GM18507 (cell line): Measurements from ENCODE around the gene HIRA.
A peak's percentile ranks its signal among the peaks of the same experiment; 100 is the strongest.
"Not testable (repeated sequence)": the region's sequence is repeated elsewhere in the genome, so short reads cannot be mapped to it uniquely, and the experiment has no call there.

ENCODE experiments used
- DNase-seq: peaks from one replicate; pipeline ENCODE4 v3.0.0; 2011; ENCODE audit warnings: low read depth; ENCODE audit not compliant: insufficient read length; ENCODE audit errors: extremely low spot score
- FAIRE-seq: peaks from 2 replicates; lab custom pipeline; 2011; peaks lifted over from hg19 to GRCh38; lab: Jason Lieb, UNC

The HIRA gene

DNA sequence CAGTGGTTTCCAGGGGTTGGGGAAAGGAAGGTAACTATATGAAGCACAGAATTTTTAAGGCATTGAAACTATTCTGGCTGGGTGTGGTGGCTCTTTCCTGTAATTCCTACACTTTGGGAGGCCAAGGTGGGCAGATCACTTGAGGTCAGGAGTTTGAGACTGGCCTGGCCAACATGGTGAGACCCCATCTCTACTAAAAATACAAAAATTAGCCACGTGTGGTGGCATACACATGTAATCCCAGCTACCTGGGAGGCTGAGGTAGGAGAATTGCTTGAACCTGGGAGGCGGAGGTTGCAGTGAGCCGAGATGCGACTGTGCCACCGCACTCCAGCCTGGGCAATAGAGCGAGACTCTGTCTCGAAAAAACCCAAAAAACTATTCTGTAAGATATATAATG lies 68.0 kb downstream of the HIRA start:
- not testable (repeated sequence) for DNase-seq, FAIRE-seq

DNA sequence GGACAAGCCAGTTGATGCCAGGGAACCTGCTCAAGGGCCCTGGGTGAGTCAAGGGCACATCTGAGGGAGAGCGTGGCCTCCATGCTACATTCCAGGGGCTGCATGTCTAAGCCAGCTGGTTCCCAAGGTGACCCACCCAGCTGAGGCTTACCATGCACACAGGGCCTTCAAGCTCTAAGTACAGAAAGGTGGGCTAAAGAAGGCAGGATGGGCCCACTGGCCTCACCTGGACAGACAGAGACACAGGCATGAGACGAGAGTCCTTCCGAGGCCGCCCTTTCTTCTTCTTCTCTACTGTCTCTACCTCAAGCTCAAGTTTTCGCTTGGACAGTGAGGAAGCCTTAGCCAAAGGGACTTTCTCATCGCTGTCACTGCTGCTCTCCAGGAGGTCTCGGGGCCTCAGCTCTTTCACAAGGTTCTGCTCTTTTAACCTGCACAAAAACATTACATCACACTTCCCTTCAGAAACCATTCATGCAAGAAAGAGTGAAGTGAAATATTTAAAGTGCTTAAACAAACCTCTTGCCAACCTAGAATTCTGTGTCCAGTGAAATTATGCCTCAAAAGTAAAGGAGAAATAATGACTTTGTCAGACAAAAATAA lies 69.9 kb downstream of the HIRA start:
- peak; percentile 42 for DNase-seq

DNA sequence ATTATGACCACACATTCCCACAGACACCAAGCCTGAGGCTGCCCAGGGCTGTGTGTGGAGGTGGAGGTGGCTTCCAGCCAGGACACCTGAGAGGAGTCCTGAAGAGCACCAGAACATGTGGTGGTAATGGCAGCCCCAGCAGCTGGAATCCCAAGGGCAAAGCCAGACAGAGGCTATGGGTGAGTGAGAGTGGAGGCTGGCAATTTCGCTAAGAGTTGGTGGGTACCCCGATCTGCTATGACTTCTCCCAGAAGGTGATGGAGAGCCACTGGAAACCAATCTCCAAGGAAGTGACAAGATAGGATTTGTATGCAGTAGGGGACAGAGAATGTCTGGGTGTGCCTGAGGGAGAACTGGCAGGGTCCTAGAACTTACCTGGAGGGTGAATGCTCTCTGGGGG lies 70.7 kb downstream of the HIRA start:
- DNase-seq = no peak
- FAIRE-seq = no peak

More for the DNA sequence above, 69.9 kb downstream of the HIRA start:
- FAIRE-seq = peak; percentile 94

DNA sequence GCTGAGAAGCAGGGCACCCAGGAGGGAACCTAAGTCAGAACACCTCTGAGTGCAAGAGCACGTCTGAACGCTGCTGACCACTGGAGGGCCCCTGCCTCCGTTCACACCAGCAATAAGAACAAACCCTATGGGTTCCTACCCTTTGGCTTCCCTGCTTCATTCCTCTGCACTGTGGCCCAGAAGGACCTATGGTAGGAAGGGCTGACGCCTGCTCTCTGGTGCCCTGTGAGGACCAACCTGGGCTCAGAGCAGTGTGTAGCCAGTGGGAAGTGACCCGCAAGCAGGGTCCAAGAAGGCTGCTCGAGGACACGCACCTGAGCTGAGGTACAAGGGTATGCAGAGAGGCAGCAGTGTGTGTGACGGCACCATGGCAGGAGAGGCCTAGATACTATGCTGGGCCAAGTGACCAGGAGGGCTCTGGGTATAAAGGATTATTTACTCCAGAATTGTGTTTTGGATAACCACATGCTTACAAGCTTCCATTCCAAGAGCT lies 71.2 kb downstream of the HIRA start:
- DNase-seq = no peak
- no peak for FAIRE-seq

DNA sequence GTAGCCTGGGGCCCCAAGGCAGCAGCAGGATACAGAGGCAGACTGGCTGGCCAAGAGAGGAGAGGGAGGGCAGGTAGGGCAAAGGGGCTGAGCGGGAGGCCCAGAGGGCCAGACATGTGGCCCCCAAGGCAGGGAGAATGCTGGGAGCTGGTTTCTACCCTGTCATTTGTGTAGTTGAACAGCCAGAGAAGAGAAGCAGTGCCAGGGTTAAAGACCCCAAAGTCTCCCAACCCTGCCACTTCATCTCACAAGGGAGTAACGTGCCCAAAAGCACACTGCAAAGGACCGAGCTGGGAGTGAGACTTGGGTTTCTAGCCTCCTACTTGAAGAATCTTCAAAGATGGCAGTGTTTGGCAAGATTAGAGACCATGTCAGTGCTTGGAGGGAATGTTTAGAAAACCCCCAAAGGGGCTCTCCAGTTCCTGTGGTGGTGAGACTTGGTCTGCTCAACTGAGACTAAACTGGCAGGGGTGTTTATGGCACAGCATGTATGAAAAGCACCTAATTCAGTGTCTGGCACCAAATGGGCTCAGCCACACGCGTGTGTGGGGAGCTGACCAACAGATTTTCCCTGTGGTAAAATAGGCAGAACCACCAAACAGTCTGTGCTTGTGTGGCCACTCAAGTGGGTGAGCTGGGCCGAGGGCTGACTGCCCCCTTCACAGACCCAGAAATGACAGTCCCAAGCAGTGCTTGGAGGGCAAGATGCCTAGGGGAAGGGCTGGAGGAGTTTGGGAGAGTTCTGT lies 71.8 kb downstream of the HIRA start:
- FAIRE-seq (no peak), DNase-seq (no peak)

DNA sequence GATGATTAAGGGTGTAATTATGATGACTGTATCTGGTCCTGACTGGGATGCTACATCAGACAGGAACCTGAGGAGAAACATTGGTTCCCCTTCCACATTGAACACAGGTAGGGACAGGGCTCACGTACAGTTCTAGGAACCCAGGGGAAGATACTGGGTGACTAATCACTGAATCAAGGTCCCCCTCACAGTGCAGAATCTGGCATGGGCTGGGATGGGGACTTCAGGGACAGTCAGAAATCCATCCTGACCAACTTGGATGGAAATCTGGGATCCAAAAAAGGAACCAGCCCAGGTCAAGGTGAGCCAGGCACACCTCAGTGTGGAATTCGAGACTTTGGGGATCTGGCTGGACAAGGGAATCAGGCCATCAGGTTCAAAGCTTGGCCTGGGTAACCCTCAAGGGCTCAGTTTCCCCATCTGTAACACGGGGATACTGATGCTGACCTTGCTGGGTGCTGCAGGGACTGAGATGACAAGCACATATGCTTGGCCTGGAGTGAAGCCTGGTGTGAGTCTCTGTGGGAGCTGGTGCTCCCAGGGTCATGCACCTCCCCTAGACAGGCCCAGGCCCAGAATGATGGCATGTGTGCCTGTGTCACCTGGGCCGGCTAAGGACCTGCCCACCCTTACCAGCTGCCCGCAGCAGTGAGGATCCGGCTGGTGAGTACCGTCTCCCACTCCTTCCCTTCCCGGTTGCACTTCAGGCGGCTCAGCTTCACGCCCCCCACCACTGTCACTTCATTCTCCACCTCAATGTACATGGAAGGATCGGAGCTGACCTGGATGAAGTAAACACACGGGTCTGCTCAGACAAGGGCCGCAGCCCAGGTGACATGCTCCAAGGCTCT lies 72.6 kb downstream of the HIRA start:
- FAIRE-seq = no peak
- no peak for DNase-seq

DNA sequence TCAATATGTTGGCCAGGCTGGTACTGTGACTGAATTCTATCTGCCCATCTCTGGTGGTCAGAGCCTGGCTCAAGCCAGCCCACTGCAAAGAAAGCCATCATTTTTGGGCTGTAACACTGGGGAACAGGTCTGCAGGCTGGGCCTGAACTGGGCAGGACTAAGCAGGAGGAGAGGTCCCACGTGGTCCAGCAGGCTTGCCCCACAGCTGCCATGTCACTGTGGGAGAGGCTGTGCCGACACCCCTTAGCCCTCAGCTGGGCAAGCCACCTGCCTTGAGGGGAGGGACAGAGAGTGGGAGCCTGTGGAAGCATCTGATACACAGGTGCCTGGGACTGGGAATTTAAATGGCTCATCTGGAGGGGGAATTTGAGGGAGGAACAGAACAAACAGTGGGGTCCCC lies 73.3 kb downstream of the HIRA start:
- no peak for FAIRE-seq
- DNase-seq = no peak

DNA sequence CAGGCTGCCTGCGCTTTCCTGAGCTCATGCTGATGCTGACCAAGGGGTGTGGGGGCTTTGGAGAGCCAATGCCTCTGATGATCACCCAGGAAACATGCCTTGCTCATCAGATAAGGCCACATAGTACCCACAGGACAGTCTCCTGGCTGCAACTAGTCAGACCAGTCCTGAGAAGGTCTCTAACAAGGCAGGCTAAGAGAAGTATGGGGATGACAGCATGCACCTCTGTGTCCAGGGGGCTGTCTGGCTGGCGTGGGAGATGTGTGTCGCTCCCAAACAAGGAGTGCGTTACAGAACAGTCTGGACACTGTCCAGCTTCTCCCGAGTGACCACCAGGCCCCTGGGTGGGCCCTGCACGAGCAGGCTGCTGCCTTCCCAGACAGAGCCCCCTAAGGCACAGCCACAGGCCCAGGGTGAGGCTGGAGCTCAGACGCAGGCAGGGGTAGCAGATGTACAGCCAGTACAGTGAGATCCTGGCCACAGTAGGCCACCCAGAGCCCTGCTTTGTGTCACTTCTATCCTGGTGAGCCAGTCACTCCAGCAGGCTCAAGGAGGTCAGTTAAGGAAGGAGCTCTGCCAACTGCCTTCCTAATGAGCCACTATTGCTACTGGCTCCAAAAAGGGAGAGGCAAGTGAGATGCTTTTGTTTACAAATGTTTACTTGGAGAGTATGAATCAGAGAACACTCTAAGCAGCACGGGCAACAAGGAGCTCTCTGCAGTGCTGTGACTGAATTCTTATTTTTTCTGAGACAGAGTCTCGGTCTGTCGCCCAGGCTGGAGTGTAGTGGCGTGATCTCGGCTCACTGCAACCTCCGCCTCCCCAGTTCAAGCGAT lies 74.0 kb downstream of the HIRA start:
- FAIRE-seq (no peak), DNase-seq (no peak)

DNA sequence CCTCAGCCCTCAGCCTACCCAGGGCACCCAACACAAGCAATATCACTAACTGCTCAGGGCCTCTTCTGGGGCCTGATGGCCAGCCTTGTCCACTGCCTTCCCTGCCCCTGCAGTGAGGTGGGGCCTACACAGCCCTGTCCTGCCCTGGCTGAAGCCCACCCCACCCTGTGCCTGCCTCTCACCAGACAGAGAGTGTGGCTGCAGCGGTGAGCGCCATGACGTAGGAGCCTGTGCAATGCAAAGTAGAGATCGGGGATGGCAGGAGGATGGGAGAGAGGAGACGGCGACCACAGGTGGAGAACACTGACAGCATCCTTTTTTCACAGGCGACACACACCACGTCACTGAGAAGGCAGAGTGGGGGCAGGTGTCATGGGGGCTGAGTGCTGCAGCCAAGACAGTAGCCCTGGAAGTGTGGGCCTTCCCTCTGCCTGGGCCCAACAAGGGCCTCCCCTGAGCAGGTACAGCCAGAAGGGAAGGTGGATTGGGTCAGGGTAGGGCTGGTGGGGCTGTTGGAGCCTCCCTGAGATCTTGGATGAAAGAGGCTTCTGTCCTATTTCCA lies 74.7 kb downstream of the HIRA start:
- FAIRE-seq (no peak), DNase-seq (no peak)

DNA sequence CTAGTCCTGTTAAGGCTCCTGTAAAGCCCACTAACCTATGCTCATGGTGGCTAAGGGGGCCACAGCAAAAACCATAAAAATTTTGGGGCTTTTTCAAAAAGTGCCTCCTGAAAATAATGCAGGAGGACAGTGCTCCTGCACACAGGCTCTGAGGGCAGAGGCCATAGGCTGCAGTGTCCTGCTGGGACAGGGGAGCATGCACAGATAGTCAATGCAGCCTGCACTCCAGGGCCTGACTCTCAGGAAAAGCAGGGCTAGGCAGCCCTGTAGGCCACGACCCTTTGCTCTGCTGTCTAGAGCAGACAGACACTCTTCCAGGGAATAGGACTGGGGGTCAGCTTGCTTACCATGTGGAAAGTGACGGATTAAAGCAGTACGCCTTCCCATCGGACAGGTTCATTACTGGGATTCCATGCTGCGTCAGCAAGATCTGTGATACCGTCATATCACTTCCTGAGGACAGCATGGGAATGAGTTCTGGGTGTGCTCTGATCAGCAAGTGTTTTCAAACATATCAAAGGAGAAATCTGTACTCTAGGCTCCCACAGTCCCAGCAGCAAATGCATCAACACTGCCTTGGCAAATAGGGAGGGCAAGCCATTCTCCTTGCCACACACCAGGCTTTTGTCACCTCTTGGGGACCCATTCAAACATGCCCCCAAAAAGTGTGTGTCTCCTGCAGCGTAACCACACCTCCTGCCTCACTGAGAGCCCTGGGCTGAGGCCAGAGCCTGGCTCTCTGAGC lies 75.9 kb downstream of the HIRA start:
- DNase-seq = no peak
- FAIRE-seq = no peak

DNA sequence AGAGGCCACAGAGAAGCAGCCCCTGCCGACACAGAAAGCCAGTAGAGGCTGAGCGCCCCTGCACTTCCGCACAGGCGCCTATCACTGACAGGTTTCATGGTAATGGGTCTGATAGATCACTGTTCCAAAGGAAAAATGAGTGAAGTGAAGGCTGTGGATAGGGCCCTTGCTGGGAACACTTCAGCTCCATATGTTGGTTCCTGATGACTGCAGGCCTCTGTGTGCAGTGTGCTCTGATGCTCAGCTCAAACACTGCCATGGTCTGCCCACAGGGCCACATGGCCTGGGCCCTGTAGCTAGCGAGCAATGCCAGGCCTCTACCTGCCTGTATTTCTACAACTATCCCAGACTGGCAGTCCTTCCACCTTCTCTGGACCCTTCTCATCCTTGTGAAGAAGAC lies 77.3 kb downstream of the HIRA start:
- DNase-seq (no peak), FAIRE-seq (no peak)

DNA sequence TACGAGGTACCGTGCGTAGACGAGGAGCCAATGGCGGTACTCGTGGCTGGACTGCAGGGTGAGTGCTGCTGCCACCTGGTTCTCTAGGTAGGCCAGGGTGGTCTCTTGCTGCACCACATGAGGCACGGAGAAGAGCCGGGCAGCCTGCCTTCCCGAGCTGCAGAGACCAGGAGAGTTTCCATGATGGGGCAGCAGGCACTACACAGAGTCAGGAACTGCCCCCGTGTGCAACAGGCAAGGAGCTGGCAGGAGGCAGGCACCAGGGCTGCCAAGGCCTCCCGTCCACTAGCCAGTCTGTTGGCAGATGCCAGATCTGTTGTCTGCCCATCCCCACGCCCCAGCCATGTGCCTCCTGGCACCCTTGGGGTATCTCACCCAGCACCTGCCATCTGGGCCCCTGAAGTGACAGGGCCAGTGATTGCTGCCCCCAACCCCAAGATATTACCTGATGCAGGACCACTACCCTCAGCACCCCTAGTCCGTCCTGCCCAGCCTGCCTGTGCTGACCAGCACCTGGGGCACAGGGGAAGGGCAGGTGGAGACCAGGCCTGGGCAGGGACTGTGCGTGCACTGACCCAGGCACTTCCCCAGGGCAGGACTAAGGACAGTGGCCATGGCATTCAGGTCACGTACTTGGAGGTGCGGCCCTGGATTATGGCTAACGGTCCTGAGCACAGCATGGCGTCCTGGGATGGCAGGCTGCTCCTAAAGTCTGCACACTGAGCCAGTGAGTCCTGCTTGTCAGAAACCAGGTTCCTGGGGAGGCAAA lies 78.0 kb downstream of the HIRA start:
- FAIRE-seq (no peak), DNase-seq (no peak)

DNA sequence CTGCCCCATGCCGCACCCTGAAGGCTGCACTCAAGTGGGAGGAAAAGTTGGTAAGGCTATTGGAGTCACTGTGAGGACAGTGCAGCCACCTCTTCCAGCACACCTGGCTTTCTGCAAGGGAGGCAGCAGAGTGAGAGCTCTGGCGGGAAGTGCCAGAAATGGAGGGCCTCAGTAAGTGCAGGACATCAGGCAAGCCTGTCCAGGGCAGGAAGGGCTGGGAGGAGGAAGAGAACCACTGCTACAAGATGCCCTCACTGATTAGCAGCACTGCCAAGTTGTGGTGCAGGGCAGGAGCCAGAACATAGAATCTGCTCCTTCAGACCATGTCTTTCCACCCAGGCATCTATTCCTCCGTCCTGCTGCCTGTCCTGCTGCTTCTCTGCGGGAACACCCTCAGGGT lies 78.8 kb downstream of the HIRA start:
- FAIRE-seq (no peak), DNase-seq (no peak)

DNA sequence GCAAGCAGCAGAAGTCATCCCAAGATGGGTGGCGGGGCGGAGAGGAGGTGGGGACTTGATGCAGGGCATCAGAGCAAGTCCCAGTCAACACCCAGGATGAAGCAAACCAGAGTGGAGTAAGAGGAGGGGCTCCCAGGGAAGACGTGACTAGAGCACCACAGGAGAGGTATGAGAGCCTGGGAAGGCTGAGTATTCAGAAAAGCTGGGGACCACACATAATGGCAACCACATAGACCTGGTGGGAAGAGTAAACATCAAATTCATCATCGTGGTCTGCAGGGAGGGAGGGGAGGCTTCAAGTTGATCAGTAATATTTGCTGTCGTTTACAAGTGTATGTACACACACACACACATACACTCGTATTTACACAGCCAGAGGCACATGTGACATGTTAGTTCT lies 79.3 kb downstream of the HIRA start:
- no peak for FAIRE-seq

DNA sequence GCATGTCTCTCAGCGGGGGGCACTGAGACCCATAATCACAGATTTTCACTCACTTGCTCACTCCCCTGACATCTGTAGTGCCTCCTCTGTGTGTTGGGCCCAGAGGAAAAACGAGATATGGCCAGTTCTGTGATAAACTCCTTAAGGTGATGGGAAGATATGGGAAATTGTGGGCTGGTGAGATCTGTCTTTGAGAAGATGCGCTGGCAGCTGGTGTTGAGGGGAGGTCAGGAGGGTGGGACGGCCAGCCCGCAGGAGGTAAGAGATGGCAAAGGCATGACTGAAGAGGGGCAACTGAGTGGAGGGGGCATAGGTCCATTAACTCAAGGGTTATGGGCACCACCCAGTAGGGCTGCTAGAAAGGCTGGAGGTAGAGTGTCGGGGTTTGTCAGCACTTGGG lies 79.9 kb downstream of the HIRA start:
- no peak for DNase-seq
- FAIRE-seq = no peak

More for the DNA sequence above, 79.3 kb downstream of the HIRA start:
- no peak for DNase-seq

DNA sequence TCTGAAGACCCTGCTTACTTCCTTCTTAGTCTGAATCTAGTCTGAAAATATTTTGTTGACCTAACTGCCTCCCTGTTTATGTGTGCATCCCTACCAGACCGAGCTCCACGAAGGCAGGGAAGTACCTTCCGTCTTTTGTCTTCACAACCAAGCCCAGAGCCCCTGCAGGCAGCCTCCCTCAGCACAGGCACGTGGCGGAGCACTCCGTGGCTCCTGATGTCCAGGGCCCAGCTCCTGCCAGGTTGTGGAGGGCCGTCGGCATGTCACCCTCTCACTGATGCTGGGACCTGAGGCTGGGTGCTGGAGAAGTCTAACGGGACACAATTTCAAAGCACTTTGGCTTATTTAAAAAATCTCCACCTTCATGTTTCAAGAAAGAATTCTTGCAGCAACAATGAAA lies 80.6 kb downstream of the HIRA start:
- no peak for DNase-seq
- no peak for FAIRE-seq

DNA sequence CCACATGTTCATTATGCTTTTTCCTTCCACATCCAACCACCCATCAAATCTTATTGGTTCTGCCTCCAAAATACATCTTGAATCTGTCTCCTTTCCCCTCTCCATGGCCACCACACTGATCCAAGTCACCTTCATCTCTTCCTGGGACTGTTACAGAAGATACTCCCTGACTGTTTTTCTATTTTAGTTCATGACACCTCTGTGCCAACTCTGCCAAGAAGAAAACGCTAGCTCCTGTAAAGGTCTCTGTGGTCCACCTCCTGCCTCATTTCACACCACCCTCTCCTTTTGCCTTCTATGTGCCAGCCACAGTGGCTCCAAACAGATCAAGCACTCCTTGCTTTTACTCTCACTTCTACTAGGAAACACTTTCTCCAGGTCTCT lies 81.1 kb downstream of the HIRA start:
- FAIRE-seq (no peak), DNase-seq (no peak)
